ENCODE results near the gene PAPOLB.

Gene PAPOLB

GRCh38 chr7:4820405-4820966, 41.3 kb downstream of the PAPOLB start:
- no peak for DNase-seq

DNA sequence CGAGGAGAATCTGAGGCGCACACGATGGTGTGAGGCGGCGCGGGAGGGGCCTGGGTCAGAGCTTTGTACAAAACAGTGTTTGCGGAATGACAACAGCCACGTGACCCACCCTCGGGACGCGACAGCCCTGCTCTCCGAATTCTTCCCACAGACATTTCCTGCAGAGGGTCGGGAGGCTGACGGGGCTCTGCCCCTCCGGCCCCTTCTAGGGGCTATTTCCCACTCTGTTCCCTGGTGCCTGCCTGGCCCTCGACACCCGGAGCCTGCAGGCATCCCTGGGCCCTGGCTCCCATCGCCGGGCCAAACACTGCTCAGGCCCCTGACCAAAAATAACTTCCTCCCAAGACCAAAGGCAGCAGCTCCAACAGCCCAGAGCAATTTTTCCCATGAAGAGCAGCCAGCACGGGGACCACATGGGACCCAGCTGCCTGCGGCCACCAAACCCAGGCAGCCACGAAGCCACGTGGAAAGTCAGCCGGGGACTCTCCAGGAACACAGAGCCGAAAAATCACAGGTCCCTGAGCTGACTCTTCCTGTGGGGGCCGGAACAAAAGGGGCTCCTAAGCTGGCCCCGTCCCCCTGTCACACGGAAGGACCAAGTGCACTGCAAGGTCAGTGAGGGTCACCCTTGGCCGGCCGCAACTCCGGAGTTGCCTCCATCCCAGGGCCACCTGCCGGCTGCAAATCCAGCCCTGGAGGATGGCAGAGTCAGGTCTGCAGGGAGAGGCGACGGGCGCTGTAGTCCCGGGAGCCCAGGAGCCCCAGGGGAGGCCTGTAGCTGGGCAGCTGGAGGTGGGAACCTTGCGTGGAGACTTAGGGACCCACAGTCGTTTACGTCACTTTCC, 42.0 kb downstream of the PAPOLB start:
- DNase-seq, result no peak

DNA sequence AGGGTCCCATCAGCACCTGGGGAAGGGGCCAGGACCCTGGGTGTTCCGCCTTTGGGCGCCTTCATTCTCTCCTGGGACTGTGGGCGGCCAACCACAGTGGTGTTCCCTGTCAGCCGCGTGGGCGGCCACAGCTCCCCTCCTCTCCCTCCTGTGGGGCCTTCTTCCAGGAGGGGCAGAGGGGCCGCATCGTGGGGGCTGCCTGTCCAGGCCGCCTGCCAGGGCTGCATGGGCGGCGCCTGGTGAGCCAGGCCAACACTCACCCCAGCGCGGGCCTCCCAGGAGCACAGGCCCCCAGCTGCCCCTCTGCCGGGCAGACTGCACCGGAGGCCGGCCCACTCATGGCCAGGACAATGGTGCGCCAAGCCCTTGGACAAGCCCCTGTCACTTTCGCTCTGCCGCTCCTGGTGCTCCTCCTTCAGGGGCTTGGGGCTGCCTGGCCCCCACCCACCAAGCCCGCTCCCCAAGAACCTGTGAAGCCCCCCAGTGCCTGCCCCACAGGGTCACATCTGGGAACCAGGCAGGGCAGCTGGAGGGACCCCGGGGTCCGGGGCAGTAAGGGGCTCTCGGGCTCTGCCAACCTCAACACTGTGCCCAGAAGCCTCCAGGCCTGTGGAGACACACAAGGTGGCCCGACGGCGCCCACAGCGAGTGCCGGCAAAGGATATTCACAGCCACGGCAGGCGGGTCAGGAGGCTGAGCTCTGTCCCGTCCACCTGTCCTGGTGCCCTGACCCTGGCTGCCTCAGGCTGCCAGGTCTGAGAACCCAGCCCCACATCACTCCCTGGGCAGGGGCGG, 43.6 kb downstream of the PAPOLB start:
- DNase-seq, result no peak

DNA sequence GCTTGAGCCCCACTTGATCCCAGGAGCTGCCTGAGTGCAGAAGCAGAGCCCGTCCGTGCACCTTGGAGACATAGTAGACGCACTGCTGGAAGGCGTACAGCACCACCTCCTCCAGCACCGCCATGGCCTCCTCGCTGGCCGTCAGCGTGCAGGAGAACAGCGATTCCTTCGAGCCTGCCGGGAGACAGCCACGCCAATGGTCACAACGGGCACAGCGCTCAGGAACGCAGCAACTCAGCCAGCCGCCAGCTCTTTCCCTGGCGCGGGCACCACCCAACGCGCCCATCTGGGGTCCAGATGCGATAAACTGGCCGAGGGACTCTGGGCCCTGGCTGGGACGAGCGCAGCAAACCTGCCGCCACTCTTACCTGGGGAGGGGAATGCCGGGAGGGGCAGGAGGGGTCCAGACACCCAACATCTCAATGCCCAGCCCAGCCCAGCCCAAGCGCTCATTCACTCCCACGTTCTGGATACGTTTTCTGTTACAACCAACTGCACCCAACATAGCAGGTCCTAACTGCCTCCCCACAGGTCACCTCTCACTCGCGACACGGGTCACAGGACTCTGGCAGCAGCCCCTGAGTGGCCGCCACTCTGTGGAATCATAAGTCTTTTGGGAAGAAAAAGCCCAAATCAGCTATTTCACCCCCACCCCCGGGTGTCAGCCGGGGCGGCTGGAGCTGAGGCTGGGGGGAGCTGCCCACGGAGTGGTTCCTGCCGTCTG, 44.5 kb downstream of the PAPOLB start:
- DNase-seq, result no peak

DNA sequence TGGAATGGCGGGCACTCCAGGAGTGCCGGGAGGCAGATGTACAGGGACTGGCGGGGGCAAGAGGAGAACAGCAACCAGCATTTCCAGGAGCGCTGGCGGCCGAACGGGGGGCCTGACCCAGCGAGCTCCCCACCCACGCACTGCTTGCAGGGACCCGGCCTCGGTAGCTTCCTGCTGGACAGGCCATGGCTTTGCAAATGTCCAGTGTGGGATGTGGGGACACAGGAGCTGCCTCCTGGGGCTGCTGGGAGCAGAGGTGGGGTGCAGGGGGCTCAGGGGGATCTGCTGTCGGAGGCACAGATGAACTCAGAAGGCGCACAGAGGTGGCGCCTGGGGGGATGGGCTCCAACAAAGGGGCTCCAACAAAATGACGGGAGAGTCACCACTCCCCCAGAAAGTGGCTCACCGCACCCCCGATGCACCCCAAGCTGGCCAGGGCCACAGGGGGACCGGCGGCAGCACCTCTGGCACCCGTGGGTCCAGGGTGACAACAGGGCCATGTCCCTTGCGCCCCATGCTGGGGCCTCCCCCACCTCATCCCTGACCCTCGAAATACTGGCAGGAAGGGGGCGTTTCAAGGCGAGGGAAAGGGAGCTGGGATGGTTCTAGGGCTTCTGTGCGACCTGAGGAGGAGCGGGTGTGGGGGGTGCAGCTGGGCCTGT, 45.3 kb downstream of the PAPOLB start:
- DNase-seq, result no peak

DNA sequence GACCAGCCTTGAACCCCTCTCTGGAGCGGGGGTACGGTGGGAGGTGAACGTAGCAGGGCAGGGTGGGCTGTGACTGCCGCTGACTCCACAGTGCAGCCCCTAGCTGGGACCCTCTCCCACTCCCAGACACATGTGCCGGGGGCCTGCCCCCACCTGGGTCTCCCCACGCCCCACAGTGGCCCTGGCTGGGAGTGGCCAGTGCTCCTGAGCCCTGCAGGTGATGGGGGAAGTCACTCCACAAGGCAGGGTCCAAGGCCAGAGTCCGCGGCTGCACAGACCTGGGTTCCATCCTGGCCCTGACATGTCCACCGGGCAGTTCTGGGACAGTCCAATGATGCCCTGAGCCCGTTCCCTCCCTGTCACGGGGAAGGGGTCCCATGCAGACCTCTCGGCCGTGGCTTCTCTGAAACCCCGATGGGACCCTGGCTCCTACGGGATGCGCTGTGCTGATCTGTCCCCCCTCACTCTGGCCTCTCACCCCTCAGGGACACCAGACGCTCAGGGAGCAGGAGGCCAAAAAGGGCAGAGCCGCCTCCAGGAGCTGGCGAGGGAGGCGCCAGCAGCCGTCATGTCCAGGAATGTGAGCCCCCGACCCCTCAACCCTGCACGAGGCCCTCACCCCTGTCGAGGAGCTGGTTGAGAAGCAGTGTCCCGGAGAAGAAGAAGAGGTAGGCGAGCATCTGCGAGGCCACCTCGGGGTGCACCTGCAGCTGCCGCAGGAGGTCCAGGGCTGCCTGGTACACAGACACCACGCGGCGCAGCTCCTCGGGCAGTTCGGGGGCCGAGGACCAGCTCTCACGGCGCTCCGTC, 46.0 kb downstream of the PAPOLB start:
- no peak for DNase-seq

DNA sequence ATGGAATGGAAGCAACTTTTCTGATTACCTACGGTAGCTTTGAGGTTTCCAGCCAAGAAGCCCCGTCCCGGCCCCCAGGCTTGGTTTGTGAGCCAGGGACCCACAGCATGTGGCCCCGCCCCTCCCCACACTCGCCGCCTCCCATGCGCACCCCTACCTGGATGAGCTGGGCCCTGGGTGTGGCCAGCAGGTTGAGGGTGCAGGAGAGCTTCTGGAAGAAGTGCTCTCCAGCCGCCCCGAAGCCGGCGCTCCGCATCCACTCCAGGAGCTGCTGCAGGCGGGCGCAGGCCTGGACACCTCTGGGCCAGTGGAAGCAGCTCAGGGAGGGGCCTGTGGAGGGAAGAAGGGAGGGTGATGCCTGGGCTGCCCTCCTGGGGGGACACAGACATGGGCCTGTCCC, 46.7 kb downstream of the PAPOLB start:
- no peak for DNase-seq

DNA sequence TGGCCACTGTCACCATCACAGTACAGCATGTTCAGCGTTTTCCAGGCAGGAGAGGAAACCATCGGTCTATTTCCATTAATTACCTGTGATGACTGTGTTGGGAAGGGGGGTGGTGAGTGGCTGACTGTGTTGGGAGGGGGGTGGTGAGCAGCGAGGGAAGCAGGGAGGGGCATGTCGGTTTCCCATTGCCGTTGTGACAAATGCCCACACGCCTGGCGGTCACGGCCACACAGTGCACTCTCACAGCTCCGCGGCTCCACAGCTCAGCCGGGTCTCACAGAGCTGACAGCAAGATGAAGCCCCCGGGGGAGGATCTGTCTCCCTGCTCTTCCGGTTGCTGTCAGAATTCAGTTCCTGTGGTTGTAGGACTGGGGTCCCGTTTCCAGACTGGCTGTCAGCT, 47.4 kb downstream of the PAPOLB start:
- DNase-seq, result no peak

DNA sequence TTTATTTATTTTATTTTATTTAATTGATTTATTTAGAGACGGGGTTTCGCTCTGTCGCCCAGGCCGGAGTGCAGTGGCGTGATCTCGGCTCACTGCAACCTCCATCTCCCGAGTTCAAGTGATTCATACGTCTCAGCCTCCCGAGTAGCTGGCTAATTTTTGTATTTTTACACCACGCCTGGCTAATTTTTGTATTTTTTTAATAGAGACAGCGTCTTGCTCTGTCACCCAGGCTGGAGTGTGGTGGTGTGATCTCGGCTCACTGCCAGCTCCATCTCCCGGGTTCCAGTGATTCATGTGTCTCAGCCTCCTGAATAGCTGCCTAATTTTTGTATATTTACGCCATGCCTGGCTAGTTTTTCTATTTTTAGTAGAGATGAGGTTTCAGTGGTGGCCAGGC, 52.2 kb downstream of the PAPOLB start:
- no peak for DNase-seq

DNA sequence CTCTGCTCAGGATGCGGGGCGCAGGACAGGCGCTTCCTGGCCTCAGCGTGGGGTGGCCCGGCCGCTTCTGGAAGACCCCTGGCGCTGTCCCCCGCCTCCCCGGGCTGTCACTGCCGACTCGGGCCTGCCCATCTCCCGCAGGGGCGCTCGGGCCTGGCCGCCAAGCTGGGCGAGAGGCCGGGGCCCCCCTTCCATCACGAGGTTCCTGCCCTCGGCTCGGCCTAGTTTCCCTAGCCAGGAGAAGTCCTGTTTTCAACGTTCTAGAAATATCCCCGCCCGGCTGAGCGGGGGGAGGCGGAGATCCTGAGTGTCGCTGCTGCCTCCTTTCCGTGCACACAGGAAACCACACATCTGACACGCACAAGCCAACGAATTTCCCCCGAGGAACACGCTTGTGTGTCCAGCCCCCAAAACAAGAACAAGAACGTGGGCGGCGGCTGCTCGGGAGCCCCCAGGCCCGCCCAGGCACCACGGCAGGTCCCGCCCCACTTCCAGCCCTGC, 52.7 kb downstream of the PAPOLB start:
- DNase-seq, result no peak

DNA sequence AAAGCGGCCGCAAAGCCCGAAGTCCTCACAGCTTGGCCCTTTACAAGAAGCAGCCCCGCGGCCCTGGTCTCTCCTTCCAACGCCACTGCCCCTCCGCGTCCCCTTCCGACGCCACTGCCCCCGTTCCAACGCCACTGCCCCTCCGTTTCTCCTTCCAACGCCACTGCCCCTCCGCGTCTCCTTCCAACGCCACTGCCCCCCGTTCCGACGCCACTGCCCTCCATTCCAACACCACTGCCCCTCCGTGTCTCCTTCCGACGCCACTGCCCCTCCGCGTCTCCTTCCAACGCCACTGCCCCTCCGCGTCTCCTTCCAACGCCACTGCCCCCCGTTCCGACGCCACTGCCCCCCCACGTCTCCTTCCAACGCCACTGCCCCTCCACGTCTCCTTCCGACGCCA, 53.3 kb downstream of the PAPOLB start:
- DNase-seq, result no peak

- DNase-seq, result no peak
These were observed 53.8 kb downstream of the PAPOLB start for GRCh38 chr7:4808026-4808425.
